ENCODE measurements around the gene APOL5. TPM values are rescaled to one million over a fixed set of nuclear protein-coding genes. Genes with fewer than 3 reads are reported as not detected.

APOL5 gene
- total RNA-seq, 1 donor from 2014 or later: not detected

- no peak for DNase-seq (ENCODE audit: low spot score)
These were observed 22.9 kb downstream of the APOL5 start for GRCh38 chr22:35740616-35741015.

GRCh38 chr22:35742342-35743100 lies 24.8 kb downstream of the APOL5 start:
- DNase-seq (ENCODE audit: low spot score): no peak

- no peak for DNase-seq (ENCODE audit: low spot score)
These were observed 25.7 kb downstream of the APOL5 start for GRCh38 chr22:35743326-35743860.

- no peak for DNase-seq (ENCODE audit: low spot score)
These were observed 28.6 kb downstream of the APOL5 start for GRCh38 chr22:35746248-35746647.

GRCh38 chr22:35746946-35747703 lies 29.5 kb downstream of the APOL5 start:
- no peak for DNase-seq (ENCODE audit: low spot score)

- DNase-seq (ENCODE audit: low spot score): no peak
These were observed 32.1 kb downstream of the APOL5 start for GRCh38 chr22:35749808-35750207.

GRCh38 chr22:35752006-35752862 lies 34.6 kb downstream of the APOL5 start:
- no peak for DNase-seq (ENCODE audit: low spot score)

- no peak for DNase-seq (ENCODE audit: low spot score)
These were observed 35.2 kb downstream of the APOL5 start for GRCh38 chr22:35752863-35753189.

GRCh38 chr22:35754761-35755160 lies 37.1 kb downstream of the APOL5 start:
- no peak for DNase-seq (ENCODE audit: low spot score)

- DNase-seq (ENCODE audit: low spot score): no peak
These were observed 39.0 kb downstream of the APOL5 start for GRCh38 chr22:35756722-35757121.

GRCh38 chr22:35758394-35758793 lies 40.7 kb downstream of the APOL5 start:
- no peak for DNase-seq (ENCODE audit: low spot score)

GRCh38 chr22:35761037-35761436 lies 43.4 kb downstream of the APOL5 start:
- DNase-seq (ENCODE audit: low spot score): no peak

- DNase-seq (ENCODE audit: low spot score): no peak
These were observed 49.2 kb downstream of the APOL5 start for GRCh38 chr22:35766654-35767580.

- no peak for DNase-seq (ENCODE audit: low spot score)
These were observed 52.3 kb downstream of the APOL5 start for GRCh38 chr22:35769974-35770373.

GRCh38 chr22:35775339-35775738 lies 57.7 kb downstream of the APOL5 start:
- no peak for DNase-seq (ENCODE audit: low spot score)

- DNase-seq (ENCODE audit: low spot score): no peak
These were observed 59.8 kb downstream of the APOL5 start for GRCh38 chr22:35777335-35777975.
